SW480 (cell line): ENCODE data around the gene RITA1.

Source experiments
- DNase-seq: peaks from one replicate; pipeline ENCODE4 v3.0.0-alpha.2; 2016; ENCODE audit warnings: low spot score

The RITA1 gene

DNA sequence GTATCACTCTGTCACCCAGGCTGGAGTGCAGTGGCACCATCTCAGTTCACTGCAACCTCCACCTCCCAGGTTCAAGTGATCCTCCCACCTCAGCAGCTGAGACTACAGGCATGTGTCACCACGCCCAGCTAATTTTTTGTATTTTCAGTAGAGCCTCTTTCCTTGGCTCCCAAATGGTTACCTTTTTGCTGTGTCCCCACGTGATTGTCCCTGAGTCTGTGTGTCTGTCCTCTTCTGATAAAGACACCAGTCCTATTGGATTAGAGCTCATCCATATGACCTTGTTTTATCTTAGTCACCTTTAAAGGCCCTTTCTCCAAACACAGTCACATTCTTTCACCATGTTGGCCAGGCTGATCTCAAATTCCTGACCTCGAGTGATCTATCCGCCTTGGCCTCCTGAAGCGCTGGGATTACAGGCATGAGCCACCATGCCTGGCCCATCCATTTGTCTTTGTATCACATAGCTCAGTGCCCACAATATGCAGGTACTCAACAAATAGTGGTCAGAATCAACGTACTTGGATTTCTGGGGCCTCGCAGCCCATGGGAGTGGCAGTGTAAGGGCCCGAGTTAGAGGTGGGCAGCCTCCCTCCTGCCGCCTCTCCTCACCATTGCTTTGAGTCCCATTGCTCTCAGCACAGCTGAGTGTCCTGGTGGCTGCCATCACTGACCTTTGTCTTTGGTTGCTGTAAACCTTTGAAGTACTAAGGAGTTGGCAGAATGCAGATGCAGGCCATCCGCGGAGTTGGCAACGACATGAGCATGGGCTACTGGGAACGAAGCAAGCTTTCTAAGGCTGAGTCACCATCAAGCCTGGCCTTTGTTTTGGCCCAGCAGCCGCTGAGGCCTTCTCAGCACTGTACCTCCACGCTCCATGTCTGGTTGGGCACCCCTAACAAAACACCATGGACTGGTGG, 45.1 kb downstream of the RITA1 start:
- no peak for DNase-seq

- DNase-seq: no peak
Measured at GRCh38 chr12:113231235-113232088, 45.9 kb downstream of the RITA1 start.

- no peak for DNase-seq
Measured at GRCh38 chr12:113232089-113232839, 46.7 kb downstream of the RITA1 start.

DNA sequence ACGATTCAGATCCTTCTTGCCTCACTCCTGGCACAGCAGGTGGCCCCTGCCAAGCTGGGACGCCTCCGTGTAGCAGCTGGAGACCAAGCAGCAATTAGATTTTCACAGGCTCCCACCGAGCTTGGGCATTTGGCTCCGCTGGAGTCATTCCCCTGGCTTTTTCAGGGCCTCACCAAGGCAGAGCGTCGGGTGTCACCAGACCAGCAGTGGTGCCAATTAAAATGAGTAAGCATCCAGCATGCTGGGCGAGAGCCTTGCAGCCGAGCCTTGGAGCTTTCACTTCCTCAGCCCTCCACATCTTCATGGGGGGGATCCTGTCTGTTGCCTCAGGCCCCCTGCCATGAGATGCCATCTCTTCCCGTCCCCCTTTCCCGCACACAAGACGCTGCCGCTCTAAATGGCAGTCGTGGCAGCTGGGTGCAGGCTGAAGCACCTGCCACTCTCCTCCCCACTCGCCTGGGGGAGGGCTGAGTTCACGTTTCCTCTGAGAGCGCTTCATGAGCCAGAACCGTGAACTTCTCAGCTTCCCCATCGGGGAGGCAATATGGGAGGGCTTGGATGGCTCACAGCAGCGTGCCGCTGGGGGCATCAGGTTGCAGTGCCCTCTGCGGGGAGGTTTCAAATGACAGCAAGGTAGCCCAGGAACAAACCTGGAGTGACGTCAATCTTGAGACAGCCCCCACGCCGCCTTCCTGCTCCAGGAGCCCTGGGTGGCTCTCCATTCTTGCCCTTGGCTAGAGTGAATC, 47.5 kb downstream of the RITA1 start:
- no peak for DNase-seq

- DNase-seq: no peak
Measured at GRCh38 chr12:113233967-113234366, 48.4 kb downstream of the RITA1 start.

DNA sequence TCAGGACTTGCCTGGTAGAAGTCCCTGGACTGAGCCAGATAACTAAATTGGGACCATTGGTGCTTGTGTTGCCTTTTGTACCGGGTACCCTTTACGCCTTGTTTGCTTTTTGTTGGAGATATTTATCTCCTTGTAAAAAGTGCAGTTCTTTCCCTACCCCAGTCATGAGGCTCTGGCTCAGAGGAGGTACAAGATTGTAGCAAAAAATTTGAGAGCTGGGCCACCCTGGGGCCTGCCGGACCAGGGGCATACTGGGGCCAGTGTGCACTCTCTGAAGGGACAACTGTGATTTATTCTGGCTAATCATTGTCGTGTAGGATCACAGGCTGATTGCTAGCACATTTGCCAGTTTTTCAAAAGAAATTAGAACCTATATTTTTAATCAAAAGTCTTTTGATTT, 49.0 kb downstream of the RITA1 start:
- no peak for DNase-seq

- no peak for DNase-seq
Measured at GRCh38 chr12:113235976-113236375, 50.5 kb downstream of the RITA1 start.

DNA sequence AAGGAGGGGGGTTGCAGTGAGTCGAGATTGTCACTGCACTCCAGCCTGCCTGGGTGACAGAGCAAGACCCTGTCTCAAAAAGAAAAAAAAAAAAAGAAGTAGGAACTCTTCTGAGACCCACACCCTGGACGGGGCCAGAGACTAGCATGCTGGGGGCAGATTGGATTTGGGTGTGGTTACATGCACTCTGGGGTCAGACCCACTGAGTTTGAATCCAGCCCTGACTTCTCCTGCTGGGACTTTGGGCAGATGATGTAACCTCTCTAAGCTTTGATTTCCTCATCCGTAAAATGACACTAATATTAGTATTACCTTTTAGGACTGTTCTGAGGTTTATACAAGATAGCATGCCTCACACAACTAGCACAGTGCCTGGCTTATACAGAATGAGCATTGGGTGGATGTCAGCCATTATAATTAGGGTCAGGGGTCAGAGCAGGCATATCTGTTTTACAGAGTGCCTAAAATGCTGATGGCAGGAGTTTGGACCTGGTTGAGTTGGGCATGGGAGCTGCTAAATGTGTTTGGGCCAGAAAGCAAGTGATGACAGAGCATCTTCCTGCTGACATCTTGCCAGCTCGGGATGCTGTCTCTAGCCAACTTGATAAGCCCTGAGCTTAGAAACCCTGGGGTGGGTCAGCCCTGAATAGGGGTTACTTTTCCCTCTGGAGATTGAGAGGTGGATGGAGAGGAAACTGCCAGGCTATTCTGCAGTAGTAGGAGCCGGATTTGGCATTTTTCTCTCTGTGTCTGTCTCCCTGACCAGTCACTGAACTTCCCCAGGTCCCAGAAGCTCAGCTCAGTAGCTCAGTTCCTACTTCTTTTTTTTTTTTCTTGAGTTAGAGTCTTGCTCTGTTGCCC, 51.2 kb downstream of the RITA1 start:
- no peak for DNase-seq

DNA sequence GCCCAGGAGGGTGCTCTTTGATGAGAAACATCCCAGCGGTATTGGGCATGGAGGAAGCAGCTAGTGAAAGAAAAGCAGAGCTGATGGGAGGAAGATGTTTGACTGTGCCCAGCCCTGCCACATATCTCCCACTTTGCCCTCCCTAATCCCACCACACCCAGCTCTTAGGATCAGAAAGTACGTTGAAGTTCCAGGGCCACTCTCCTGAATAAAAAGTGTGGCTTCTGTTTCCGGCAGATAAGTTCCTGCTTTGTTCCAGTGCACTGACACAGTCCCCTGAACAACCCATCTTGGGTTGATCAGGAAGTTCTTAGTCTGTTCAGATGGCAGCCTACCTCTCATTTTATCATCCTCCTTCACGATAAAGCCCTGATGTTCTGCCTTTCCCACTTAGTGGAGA, 52.2 kb downstream of the RITA1 start:
- no peak for DNase-seq

- no peak for DNase-seq
Measured at GRCh38 chr12:113238309-113238708, 52.8 kb downstream of the RITA1 start.

DNA sequence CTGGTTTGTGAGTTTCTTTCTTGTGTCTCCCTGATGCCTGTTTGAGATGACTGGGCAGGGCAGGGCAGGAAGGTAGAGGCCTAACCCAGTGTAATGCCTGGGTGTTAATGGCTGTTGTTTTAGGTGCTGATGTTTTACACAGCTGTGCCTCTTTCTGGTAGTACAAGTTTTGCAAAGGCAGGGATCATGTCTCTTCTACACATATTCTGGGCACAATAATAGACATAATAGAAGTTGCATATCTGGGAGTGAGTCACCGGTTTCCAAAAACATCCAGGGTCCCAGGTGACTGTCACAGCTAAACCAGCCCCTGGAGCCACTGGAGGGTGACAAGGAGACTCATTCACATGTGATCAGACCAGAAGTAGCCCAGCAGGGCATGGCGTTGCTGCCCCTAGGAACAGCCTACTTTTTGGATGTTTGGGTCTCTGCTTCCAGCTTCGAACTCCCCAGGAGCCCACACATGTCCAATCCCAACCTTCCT, 53.8 kb downstream of the RITA1 start:
- DNase-seq: no peak

DNA sequence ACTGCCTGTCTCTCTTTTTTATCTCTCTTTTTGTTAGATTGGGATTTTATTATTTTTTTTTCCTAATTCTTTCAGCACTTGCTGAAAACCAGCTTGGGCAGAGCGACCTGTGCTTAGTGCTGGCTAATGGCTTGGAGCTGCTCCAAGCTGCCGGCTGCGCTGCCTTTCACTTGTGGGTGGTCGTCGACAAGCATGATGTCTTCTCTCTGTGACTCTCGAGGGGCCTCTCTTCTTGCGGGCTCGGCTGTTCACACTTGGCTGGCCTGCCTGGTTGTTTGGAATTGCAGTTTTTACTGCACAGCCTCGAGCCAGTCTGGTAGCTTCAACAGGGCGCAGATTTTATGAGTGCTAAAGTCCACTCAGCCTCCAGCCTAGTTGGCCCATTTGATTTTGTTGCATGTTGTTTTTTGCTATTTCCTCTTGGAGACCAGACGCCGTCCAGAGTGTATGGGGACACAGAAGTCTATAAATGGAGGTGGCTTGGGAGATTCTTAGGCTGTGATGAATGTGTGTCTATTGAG, 54.4 kb downstream of the RITA1 start:
- DNase-seq: no peak

GRCh38 chr12:113240395-113240794, 54.9 kb downstream of the RITA1 start:
- no peak for DNase-seq

DNA sequence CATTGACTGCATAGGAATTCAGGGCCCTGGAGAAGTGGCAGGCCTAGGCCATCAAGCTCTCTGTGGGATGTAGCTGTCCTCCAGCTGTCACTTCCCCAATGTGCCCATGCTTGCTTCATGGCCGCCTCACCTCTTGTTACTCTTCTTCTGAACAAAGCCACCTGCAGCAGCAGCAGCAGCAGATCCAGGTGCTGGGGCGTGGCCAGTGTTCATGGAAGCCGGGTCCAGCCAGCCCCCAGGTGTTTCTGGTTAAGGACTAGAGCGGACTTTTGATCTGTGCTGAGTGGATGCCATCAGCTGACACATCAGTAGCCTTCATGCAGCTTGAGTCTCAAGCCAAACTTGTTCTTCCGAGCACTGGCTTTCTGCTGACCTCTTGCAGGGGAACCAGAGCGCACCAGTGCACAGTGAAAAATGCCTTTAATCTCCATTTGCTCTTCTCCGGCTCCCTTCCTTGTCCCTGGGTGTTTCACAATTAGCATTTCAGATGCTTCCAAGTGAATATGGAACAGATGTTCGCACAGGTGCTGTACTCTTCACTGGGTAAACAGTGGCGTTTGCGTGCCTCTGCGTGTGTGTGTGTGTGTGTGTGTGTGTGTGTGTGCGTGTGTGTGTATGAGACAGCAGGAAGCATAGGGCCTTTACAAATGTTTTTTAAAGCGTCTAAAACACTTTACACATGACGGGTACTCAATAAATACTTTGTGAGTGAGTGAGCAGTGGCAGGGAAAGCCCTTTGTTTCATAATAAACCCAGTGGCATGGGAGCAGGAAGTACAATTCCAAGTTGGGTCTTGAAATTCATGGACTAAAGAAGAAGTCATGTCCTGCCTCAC, 55.9 kb downstream of the RITA1 start:
- DNase-seq: peak; percentile 89
